Measurements from ENCODE around the gene MUC5AC.

- TF ChIP-seq CTCF (conservative IDR thresholded peaks at IDR 0.05; ENCODE audit: low read length) (no peak), EZH2phosphoT487 (IDR thresholded peaks at IDR 0.05; ENCODE audit: borderline replicate concordance, low read depth, low read length) (no peak)
Measured at GRCh38 chr11:1235901-1236315, 78.2 kb downstream of the MUC5AC start.

Measured in OCI-LY7 (cell line).